GM12878 (cell line): ENCODE results near the gene OR10A3. TPM values are rescaled to one million over a fixed set of nuclear protein-coding genes. Genes with fewer than 3 reads are reported as not detected.

Experiments
- ATAC-seq: fragments of 200-7000 bp; cut with Tn5 transposase; 3 replicates; pipeline ENCODE4 v1.9.1; 2020; ENCODE audit warnings: mild to moderate bottlenecking, moderate library complexity
- BruUV-seq: library from RNA; stranded (reverse); fragments of 400-500 nt; replicated peaks from 2 replicates; lab custom pipeline; 2021; lab: Mats Ljungman, UMichigan
- CTCF ChIA-PET: fragments of 300-600 bp; sonication (Branson Sonifier 250); formaldehyde crosslinking; extraction: SDS; loops from one replicate; lab custom pipeline; 2021; ENCODE audit warnings: inconsistent platforms; lab: Yijun Ruan, JAX
- POLR2A ChIA-PET: fragments of 350-600 bp; formaldehyde crosslinking; extraction: SDS; loops from one replicate; lab custom pipeline; 2021; ENCODE audit warnings: inconsistent platforms; lab: Charles Lee
- RAD21 ChIA-PET: fragments of 300-600 bp; sonication (Branson Sonifier 250); formaldehyde crosslinking; loops from one replicate; lab custom pipeline; 2023; ENCODE audit warnings: antibody characterized with exemption; ENCODE audit not compliant: unreplicated experiment; lab: Charles Lee
- SMC1A ChIA-PET: fragments of 300-600 bp; sonication (Branson Sonifier 250); formaldehyde crosslinking; loops from one replicate; lab custom pipeline; 2023; ENCODE audit not compliant: unreplicated experiment, uncharacterized antibody; lab: Charles Lee
- DNase-seq: peaks from one replicate; pipeline ENCODE4 v3.0.0-alpha.2; 2011; ENCODE audit warnings: low read depth, low spot score
- FAIRE-seq: peaks from 3 replicates; lab custom pipeline; 2011; peaks lifted over from hg19 to GRCh38; lab: Jason Lieb, UNC
- H2AFZ ChIP-seq: 2 replicates; pipeline ENCODE4 v1.6.0; 2011; ENCODE audit warnings: low read depth, low read length, control low read depth; ENCODE audit not compliant: control insufficient read depth
- H3K27ac ChIP-seq: 2 replicates; pipeline ENCODE4 v1.5.1; 2011; ENCODE audit warnings: control low read depth; ENCODE audit not compliant: control insufficient read depth, insufficient read depth
- H3K27me3 ChIP-seq, 2 experiments: replicated peaks in 1 of 2; 2 replicates each; pipeline versions ENCODE4 v1.6.0 to v1.6.1; 2011; ENCODE audit warnings: low read length in 1 of 2; ENCODE audit not compliant: control insufficient read depth in 2 of 2, insufficient read depth in 2 of 2
- H3K36me3 ChIP-seq, 2 experiments: 2 replicates each; pipeline ENCODE4 v1.5.1; 2011; ENCODE audit warnings: low read length in 1 of 2; ENCODE audit not compliant: control insufficient read depth in 2 of 2, insufficient read depth in 2 of 2
- H3K4me1 ChIP-seq: 2 replicates; pipeline ENCODE4 v1.6.1; 2011; ENCODE audit warnings: mild to moderate bottlenecking, low read length, moderate library complexity, mixed read lengths; ENCODE audit not compliant: control insufficient read depth, insufficient read depth
- H3K4me2 ChIP-seq: 2 replicates; pipeline ENCODE4 v1.6.0; 2011; ENCODE audit warnings: control low read depth; ENCODE audit not compliant: control insufficient read depth, insufficient read depth
- H3K4me3 ChIP-seq: fragments of 200-600 bp; sonication (generic); 2 replicates; pipeline ENCODE4 v1.5.1; 2016
- H3K79me2 ChIP-seq: 2 replicates; pipeline ENCODE4 v1.6.0; 2011; ENCODE audit warnings: low read length; ENCODE audit not compliant: control insufficient read depth, insufficient read depth
- H3K9ac ChIP-seq: 2 replicates; pipeline ENCODE4 v1.8.0; 2011; ENCODE audit warnings: low read length, control low read depth, mixed read lengths; ENCODE audit not compliant: control insufficient read depth, insufficient read depth
- H3K9me3 ChIP-seq: replicated peaks from 3 replicates; pipeline ENCODE4 v1.5.1; 2011; ENCODE audit warnings: mild to moderate bottlenecking, low read length; ENCODE audit not compliant: control insufficient read depth, insufficient read depth
- H4K20me1 ChIP-seq: 2 replicates; pipeline ENCODE4 v1.6.0; 2011; ENCODE audit not compliant: control insufficient read depth, insufficient read depth
- BCLAF1 ChIP-seq: fragments of 450-650 bp; IDR thresholded peaks from 2 replicates; pipeline ENCODE4 v1.6.1; 2017; ENCODE audit warnings: antibody characterized with exemption, mild to moderate bottlenecking, moderate library complexity
- BRCA1 ChIP-seq: IDR thresholded peaks from 2 replicates; pipeline ENCODE4 v1.6.1; 2011; ENCODE audit warnings: low read depth, low read length, improper control_type of control experiment
- JUND ChIP-seq: IDR thresholded peaks from 2 replicates; pipeline ENCODE4 v1.6.1; 2012; ENCODE audit warnings: low read depth, mild to moderate bottlenecking, low read length, improper control_type of control experiment, moderate library complexity
- MEF2B ChIP-seq: fragments of 450-650 bp; IDR thresholded peaks from 2 replicates; pipeline ENCODE4 v1.6.1; 2018; ENCODE audit warnings: mild to moderate bottlenecking, moderate library complexity; ENCODE audit not compliant: partially characterized antibody, poor library complexity, severe bottlenecking
- NR2F1 ChIP-seq: fragments of 450-650 bp; conservative IDR thresholded peaks from 2 replicates; pipeline ENCODE4 v1.6.1; 2017; ENCODE audit warnings: mild to moderate bottlenecking
- POLR2AphosphoS2 ChIP-seq: IDR thresholded peaks from 2 replicates; pipeline ENCODE4 v1.6.1; 2011; ENCODE audit warnings: low read depth, mild to moderate bottlenecking, low read length, improper control_type of control experiment, moderate library complexity
- POLR2AphosphoS5 ChIP-seq: IDR thresholded peaks from 2 replicates; pipeline ENCODE4 v1.6.1; 2011; ENCODE audit warnings: mild to moderate bottlenecking, low read length, inconsistent platforms
- POU2F2 ChIP-seq: IDR thresholded peaks from 3 replicates; pipeline ENCODE4 v1.6.1; 2011; ENCODE audit warnings: low read depth, mild to moderate bottlenecking, low read length, borderline replicate concordance
- RBBP5 ChIP-seq: fragments of 200-600 bp; sonication (generic); conservative IDR thresholded peaks from 2 replicates; pipeline ENCODE4 v1.6.1; 2016
- RFX5 ChIP-seq: IDR thresholded peaks from 2 replicates; pipeline ENCODE4 v1.6.1; 2011; ENCODE audit warnings: low read depth, low read length, improper control_type of control experiment
- SMAD1 ChIP-seq: fragments of 450-650 bp; IDR thresholded peaks from 2 replicates; pipeline ENCODE4 v1.6.1; 2018; ENCODE audit warnings: mild to moderate bottlenecking, low read depth; ENCODE audit not compliant: partially characterized antibody
- USF2 ChIP-seq: IDR thresholded peaks from 2 replicates; pipeline ENCODE4 v1.6.1; 2011; ENCODE audit warnings: low read depth, low read length, improper control_type of control experiment, borderline replicate concordance
- WRNIP1 ChIP-seq: IDR thresholded peaks from 2 replicates; pipeline ENCODE4 v1.6.1; 2011; ENCODE audit warnings: low read depth, low read length, improper control_type of control experiment, borderline replicate concordance
- ZBTB33 ChIP-seq: fragments of 450-650 bp; IDR thresholded peaks from 2 replicates; pipeline ENCODE4 v1.6.1; 2017; ENCODE audit warnings: mild to moderate bottlenecking
- ZBTB40 ChIP-seq: fragments of 450-650 bp; IDR thresholded peaks from 2 replicates; pipeline ENCODE4 v1.6.1; 2016; ENCODE audit warnings: mild to moderate bottlenecking, moderate library complexity, borderline replicate concordance
- ZZZ3 ChIP-seq: IDR thresholded peaks from 2 replicates; pipeline ENCODE4 v1.6.1; 2011; ENCODE audit warnings: low read depth; ENCODE audit not compliant: control insufficient read depth, insufficient read length
- in situ Hi-C: fragments of 300-500 bp; cut with MboI; formaldehyde crosslinking; loops from 9 replicates; pipeline ENCODE4 v1.14.3; 2018; ENCODE audit warnings: mixed read lengths
- intact Hi-C: fragments of 100-400 bp; cut with micrococcal nuclease; formaldehyde crosslinking; loops from one replicate; pipeline ENCODE4 v1.14.2; 2022; ENCODE audit not compliant: unreplicated experiment
- polyA plus RNA-seq, 11 experiments: library from polyadenylated mRNA; depleted of rRNA in 4 of 11; unstranded in 6 of 11; stranded (reverse) in 5 of 11; fragments of >200 nt; fragmentation: Nextera tagmentation in 4 of 11; fragmentation: Illumina TruSeq in 1 of 11; extraction: Ambion mirVana in 4 of 11; extraction: Trizol in 1 of 11; gene quantifications; 1 replicate in 1 of 11; 2 replicates in 10 of 11; pipeline versions ENCODE4 v1.2.1 to v1.2.3, GENCODE V29; 2011 to 2016; ENCODE audit warnings: inconsistent platforms in 2 of 11, missing spikeins in 2 of 11, low read depth in 1 of 11
- total RNA-seq, 4 experiments: library from RNA; depleted of rRNA in 3 of 4; stranded (reverse); fragments of >200 nt in 3 of 4; fragmentation: Illumina TruSeq in 1 of 4; extraction: Trizol in 1 of 4; gene quantifications; 2 replicates each; pipeline versions ENCODE4 v1.2.1 to v1.2.3, GENCODE V29; 2013 to 2021

Gene OR10A3
- total and polyA plus RNA-seq, 10 of the 15 experiments (the other 5 are each of a cell fraction or from before 2014, with no cell fraction given), result 0.04 TPM; not detected in 9

GRCh38 chr11:7964873-7965272 lies 23.4 kb upstream of the OR10A3 start:
- no TSS peak for BruUV-seq
- TF ChIP-seq NR2F1, result no peak
- no peak for TF ChIP-seq POLR2AphosphoS5
- no peak for TF ChIP-seq BCLAF1
- no peak for TF ChIP-seq RFX5
- no peak for TF ChIP-seq MEF2B
- no peak for TF ChIP-seq POLR2AphosphoS2
- TF ChIP-seq ZBTB33, result no peak
- no peak for TF ChIP-seq WRNIP1
- TF ChIP-seq POU2F2, result no peak
- TF ChIP-seq ZZZ3, result no peak
- no peak for TF ChIP-seq USF2
- TF ChIP-seq BRCA1, result no peak
- TF ChIP-seq JUND, result no peak
- TF ChIP-seq ZBTB40, result no peak
- no peak for TF ChIP-seq RBBP5
- TF ChIP-seq SMAD1, result no peak

More at GRCh38 chr11:7964873-7965272, 23.4 kb upstream of the OR10A3 start:
- RAD21 ChIA-PET, result no interaction called here
- no peaks in the 10 kb centered on the region for H3K4me1 ChIP-seq
- intact Hi-C loops (no loop called here), in situ Hi-C loops (no loop called here)
- no peak overlapping the region for H3K9ac ChIP-seq
- no peak for FAIRE-seq
- no peaks in the 10 kb centered on the region for H3K9me3 ChIP-seq
- peaks cover 0 to 1% of the 10 kb centered on the region in 2 experiments; a peak in 1 of 4 replicates for H3K27me3 ChIP-seq
- SMC1A ChIA-PET, result interaction anchor here (0.8 to 1.0 kb wide), 3 partner anchors 15 to 24 kb away, joined by 3 to 5 read pairs (median 4); no protein-coding TSS in a partner anchor
- no peak overlapping the region for H3K4me3 ChIP-seq
- H3K36me3 ChIP-seq, result no peaks in the 10 kb centered on the region
- no peaks in the 10 kb centered on the region for H3K79me2 ChIP-seq
- CTCF ChIA-PET, result interaction anchor here (0.8 to 1.6 kb wide), 2 partner anchors 22 to 56 kb away, joined by 3 read pairs; partner anchors contain the start of gene EIF3F
- no peak for ATAC-seq
- H3K4me2 ChIP-seq, result no peak overlapping the region
- H2AFZ ChIP-seq, result no peak overlapping the region
- POLR2A ChIA-PET, result no interaction called here
- no peak for DNase-seq
- H3K27ac ChIP-seq, result no peak overlapping the region
- no peaks in the 10 kb centered on the region for H4K20me1 ChIP-seq
